Effector memory CD4-positive, alpha-beta T cell (primary cell): ENCODE data around the gene EI24.

Experiments
- DNase-seq, 3 donors: peaks; one replicate each; pipeline ENCODE4 v3.0.0-alpha.2; 2020
- H3K27ac ChIP-seq: 2 replicates; pipeline ENCODE4 v1.7.0; 2013; ENCODE audit warnings: mild to moderate bottlenecking, low read length, moderate library complexity; ENCODE audit not compliant: insufficient read depth, poor library complexity, severe bottlenecking
- H3K27me3 ChIP-seq: replicated peaks from 2 replicates; pipeline ENCODE4 v1.7.0; 2013; ENCODE audit warnings: mild to moderate bottlenecking, low read length; ENCODE audit not compliant: insufficient read depth, control insufficient read depth, poor library complexity, severe bottlenecking
- H3K36me3 ChIP-seq: 2 replicates; pipeline ENCODE4 v1.7.0; 2013; ENCODE audit warnings: mild to moderate bottlenecking, low read length, moderate library complexity; ENCODE audit not compliant: control insufficient read depth, insufficient read depth
- H3K4me1 ChIP-seq: 2 replicates; pipeline ENCODE4 v1.7.0; 2013; ENCODE audit warnings: low read length, mild to moderate bottlenecking; ENCODE audit not compliant: control insufficient read depth, insufficient read depth, poor library complexity, severe bottlenecking
- H3K4me3 ChIP-seq: 2 replicates; pipeline ENCODE4 v1.7.0; 2013; ENCODE audit warnings: low read length, low read depth, mild to moderate bottlenecking; ENCODE audit not compliant: insufficient read depth, poor library complexity, severe bottlenecking
- H3K9me3 ChIP-seq: 2 replicates; pipeline ENCODE4 v1.7.0; 2013; ENCODE audit warnings: mild to moderate bottlenecking, low read length, moderate library complexity; ENCODE audit not compliant: control insufficient read depth

Gene EI24

DNA sequence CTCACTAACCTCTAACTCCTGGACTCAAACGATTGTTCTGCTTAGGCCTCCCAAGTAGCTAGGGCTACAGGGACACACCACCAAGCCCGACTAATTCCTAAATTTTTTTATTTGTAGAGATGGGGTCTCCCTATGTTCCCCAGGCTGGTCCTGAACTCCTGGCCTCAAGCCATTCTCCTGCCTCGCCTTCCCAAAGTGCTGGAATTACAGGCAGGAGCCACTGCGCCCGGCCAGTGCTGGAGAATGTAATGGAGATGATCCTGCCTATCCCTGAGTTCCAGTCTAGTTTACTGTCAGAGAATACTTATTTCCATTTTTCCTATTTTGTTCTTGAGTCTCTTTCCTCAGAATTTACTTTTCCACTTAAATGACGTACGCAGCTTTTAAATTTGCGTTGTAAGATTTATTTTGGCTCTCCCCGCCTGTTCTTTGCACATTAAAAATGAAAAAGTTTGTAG, 55.5 kb downstream of the EI24 start, which contains the start of gene CHEK1:
TSS of gene CHEK1 (plus strand) at position 408 of the 458 bp plus-strand sequence. CDS start 1,606 bp downstream, outside the sequence.
- Histone ChIP-seq H3K9me3 (no peaks in the 10 kb centered on the region), H3K4me1 (peaks cover 9% of the 10 kb centered on the region), H3K4me3 (peak within 1 kb of the TSS; percentile 82), H3K27me3 (no peaks in the 10 kb centered on the region), H3K36me3 (peaks cover 18% of the 10 kb centered on the region), H3K27ac (peak within 1 kb of the TSS; percentile 97)
- DNase-seq, result no peak

DNA sequence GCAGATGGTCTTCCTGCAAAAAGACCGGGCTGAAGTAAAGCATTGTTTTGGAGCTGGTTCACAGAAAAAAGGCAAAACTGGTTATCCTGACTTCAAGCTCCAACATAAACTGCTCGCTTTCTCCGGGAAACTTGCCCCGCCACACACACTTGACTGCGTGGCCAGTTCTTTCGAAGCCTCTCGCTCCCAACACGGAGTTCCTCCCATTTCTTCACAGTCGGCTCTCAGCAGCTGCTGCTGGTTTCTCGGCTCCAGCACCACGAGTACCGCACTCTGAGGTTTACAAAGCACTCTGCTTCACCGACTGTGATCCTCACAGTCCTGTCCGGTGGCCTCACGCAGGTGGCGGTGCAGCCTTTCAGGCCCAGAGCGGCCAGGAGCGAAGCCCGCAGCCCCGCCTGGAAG, 56.0 kb downstream of the EI24 start:
- Histone ChIP-seq H3K27me3 (no peaks in the 10 kb centered on the region), H3K4me1 (peaks cover 9% of the 10 kb centered on the region), H3K9me3 (no peaks in the 10 kb centered on the region), H3K27ac (peak overlapping the region; percentile 97), H3K36me3 (peaks cover 15% of the 10 kb centered on the region), H3K4me3 (peak overlapping the region; percentile 82)
- DNase-seq, result no peak

GRCh38 chr11:125625630-125626287, 56.5 kb downstream of the EI24 start:
- peaks cover 9% of the 10 kb centered on the region for H3K4me1 ChIP-seq
- no peaks in the 10 kb centered on the region for H3K9me3 ChIP-seq
- DNase-seq, result peak; percentile 55 to 73 (median 73)
- H3K27ac ChIP-seq, result peak overlapping the region; percentile 97
- peak overlapping the region; percentile 82 for H3K4me3 ChIP-seq
- H3K27me3 ChIP-seq, result no peaks in the 10 kb centered on the region
- peaks cover 10% of the 10 kb centered on the region for H3K36me3 ChIP-seq

GRCh38 chr11:125626288-125626950, 57.1 kb downstream of the EI24 start:
- H3K9me3 ChIP-seq, result no peaks in the 10 kb centered on the region
- H3K36me3 ChIP-seq, result peaks cover 3% of the 10 kb centered on the region
- H3K4me3 ChIP-seq, result peak overlapping the region; percentile 82
- DNase-seq, result peak in 1 of 3 donors; percentile 3
- H3K4me1 ChIP-seq, result peaks cover 9% of the 10 kb centered on the region
- H3K27ac ChIP-seq, result peak overlapping the region; percentile 97
- no peaks in the 10 kb centered on the region for H3K27me3 ChIP-seq

DNA sequence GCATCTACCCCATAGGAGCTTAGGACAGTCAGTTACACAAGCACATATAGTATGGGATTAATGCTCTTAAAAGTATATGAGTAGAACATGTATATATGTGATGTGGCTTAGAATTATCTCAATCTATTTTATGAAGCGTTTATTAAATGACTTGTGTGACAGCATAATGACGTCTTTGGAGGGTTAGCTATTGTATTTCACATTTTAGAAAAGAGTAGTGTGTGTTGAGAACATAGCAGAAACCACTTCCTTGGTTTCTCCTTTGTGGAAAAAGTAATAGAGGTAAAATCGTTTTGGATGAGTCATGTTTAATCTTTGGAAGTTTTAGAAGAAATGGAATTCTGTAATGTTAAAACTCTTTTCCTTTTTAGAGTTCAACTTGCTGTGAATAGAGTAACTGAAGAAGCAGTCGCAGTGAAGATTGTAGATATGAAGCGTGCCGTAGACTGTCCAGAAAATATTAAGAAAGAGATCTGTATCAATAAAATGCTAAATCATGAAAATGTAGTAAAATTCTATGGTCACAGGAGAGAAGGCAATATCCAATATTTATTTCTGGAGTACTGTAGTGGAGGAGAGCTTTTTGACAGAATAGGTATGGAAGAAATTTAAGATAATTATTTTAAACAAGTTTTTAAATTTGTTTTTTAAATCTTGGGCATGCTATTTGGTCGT, 58.1 kb downstream of the EI24 start:
- H3K27me3 ChIP-seq, result no peaks in the 10 kb centered on the region
- peaks cover 9% of the 10 kb centered on the region for H3K4me1 ChIP-seq
- DNase-seq, result no peak
- H3K4me3 ChIP-seq, result no peak overlapping the region
- no peaks in the 10 kb centered on the region for H3K9me3 ChIP-seq
- H3K36me3 ChIP-seq, result no peaks in the 10 kb centered on the region
- no peak overlapping the region for H3K27ac ChIP-seq
